ENCODE data around the gene USH1C. TPM values are rescaled to one million over a fixed set of nuclear protein-coding genes. Genes with fewer than 3 reads are reported as not detected.

Gene USH1C
- total and polyA plus RNA-seq, 2 experiments from 2014 or later: not detected

- Histone ChIP-seq H2AFZ (no peak overlapping the region), H3K79me2 (ENCODE audit: insufficient read depth) (no peaks in the 10 kb centered on the region), H3K36me3 (ENCODE audit: low read depth) (no peaks in the 10 kb centered on the region), H3K4me1 (ENCODE audit: insufficient read depth) (no peaks in the 10 kb centered on the region), H3F3A (ENCODE audit: insufficient read depth) (no peaks in the 10 kb centered on the region), H3K27ac (no peak overlapping the region), H3K4me2 (ENCODE audit: unreplicated experiment) (no peak overlapping the region), H3K4me3 (no peak overlapping the region), H4K20me1 (ENCODE audit: insufficient read depth) (no peaks in the 10 kb centered on the region), H3K27me3 (replicated peaks; ENCODE audit: insufficient read depth) (peaks cover 10% of the 10 kb centered on the region; the same call in 1 of the 2 replicates), H3K9ac (no peak overlapping the region), H3K9me2 (ENCODE audit: insufficient read depth) (no peaks in the 10 kb centered on the region), H3K9me3 (ENCODE audit: low read depth) (no peaks in the 10 kb centered on the region)
- no peak for TF ChIP-seq EZH2 (IDR thresholded peaks at IDR 0.05; ENCODE audit: insufficient read depth, poor library complexity, severe bottlenecking)
- no peak for TF ChIP-seq EZH2phosphoT487 (IDR thresholded peaks at IDR 0.05; ENCODE audit: insufficient read depth, low read depth)
- in situ Hi-C loops (cut with MboI): no loop called here
- DNase-seq: no peak
- WGBS, 2 experiments (ENCODE audit: low coverage in 1 of 2, low lambda C conversion rate in 2 of 2, missing lambda C conversion rate in 2 of 2): 69 to 70% methylated on average over 9 of the region's 9 CpGs
These were observed 17.3 kb upstream of the USH1C start for GRCh38 chr11:17561526-17561925.

- in situ Hi-C loops (cut with MboI): no loop called here
- no peaks in the 10 kb centered on the region for H4K20me1 ChIP-seq (ENCODE audit: insufficient read depth)
- H2AFZ ChIP-seq: no peak overlapping the region
- H3K4me3 ChIP-seq: no peak overlapping the region
- no peak overlapping the region for H3K9ac ChIP-seq
- 55 to 67% methylated on average over 4 of the region's 4 CpGs for WGBS, 2 experiments (ENCODE audit: low coverage in 1 of 2, low lambda C conversion rate in 2 of 2, missing lambda C conversion rate in 2 of 2)
- no peak overlapping the region for H3K4me2 ChIP-seq (ENCODE audit: unreplicated experiment)
- H3K9me2 ChIP-seq (ENCODE audit: insufficient read depth): no peaks in the 10 kb centered on the region
- no peaks in the 10 kb centered on the region for H3K79me2 ChIP-seq (ENCODE audit: insufficient read depth)
- no peaks in the 10 kb centered on the region for H3K9me3 ChIP-seq (ENCODE audit: low read depth)
- H3K27ac ChIP-seq: no peak overlapping the region
- no peak for DNase-seq
- H3F3A ChIP-seq (ENCODE audit: insufficient read depth): no peaks in the 10 kb centered on the region
- H3K27me3 ChIP-seq (replicated peaks; ENCODE audit: insufficient read depth): 0 out of 2 replicates have a peak, but pooled peaks cover 12% of the 10 kb centered on the region
- no peaks in the 10 kb centered on the region for H3K4me1 ChIP-seq (ENCODE audit: insufficient read depth)
- TF ChIP-seq EZH2phosphoT487 (IDR thresholded peaks at IDR 0.05; ENCODE audit: insufficient read depth, low read depth) (no peak), EZH2 (IDR thresholded peaks at IDR 0.05; ENCODE audit: insufficient read depth, poor library complexity, severe bottlenecking) (no peak)
- no peaks in the 10 kb centered on the region for H3K36me3 ChIP-seq (ENCODE audit: low read depth)
These were observed 16.8 kb upstream of the USH1C start for GRCh38 chr11:17561111-17561415.

DNA sequence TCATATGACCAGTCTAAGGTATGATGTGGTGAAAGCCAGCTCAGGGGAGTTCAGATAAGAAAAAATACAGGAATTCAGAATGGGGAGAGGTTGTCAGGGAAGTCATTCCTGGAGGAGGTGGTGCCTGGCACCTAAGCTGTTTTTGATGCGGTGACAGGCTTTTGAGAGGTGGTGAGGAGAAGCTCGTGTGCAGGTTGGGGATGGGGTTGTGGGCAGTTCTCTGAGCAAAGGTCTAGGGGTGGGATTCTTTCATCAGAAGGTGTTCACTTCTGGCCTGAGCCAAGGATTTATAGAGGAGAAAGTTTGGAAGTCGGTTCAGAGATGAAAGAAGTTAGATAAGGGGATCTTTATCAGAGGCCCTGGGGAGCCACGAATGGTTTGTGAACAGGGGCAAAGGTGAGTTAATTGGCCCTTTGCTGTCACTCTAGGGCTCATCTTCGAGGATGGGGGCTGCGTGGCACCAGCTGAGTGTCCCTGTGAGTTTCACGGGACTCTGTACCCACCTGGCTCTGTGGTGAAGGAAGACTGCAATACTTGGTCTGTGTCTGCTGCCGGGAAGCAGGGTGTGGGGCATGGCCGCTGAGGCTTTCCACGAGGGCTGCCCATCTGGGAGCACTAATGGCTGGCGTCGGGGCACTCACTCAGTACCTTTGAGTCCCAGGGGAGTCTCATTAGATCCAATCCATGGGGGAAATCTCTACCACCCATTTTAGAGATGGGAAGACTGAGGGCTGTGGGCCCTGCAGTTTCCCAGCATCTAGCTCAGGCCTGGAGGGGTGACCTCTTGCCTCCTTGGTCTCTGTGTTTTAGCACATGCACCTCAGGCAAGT, 16.3 kb upstream of the USH1C start:
- Histone ChIP-seq H2AFZ (no peak overlapping the region), H3K27ac (no peak overlapping the region), H3K4me1 (ENCODE audit: insufficient read depth) (no peaks in the 10 kb centered on the region), H3K9ac (no peak overlapping the region), H3K79me2 (ENCODE audit: insufficient read depth) (no peaks in the 10 kb centered on the region), H4K20me1 (ENCODE audit: insufficient read depth) (no peaks in the 10 kb centered on the region), H3K36me3 (ENCODE audit: low read depth) (no peaks in the 10 kb centered on the region), H3K27me3 (replicated peaks; ENCODE audit: insufficient read depth) (0 out of 2 replicates have a peak, but pooled peaks cover 12% of the 10 kb centered on the region), H3K9me3 (ENCODE audit: low read depth) (no peaks in the 10 kb centered on the region), H3F3A (ENCODE audit: insufficient read depth) (no peaks in the 10 kb centered on the region), H3K4me3 (no peak overlapping the region), H3K9me2 (ENCODE audit: insufficient read depth) (no peaks in the 10 kb centered on the region), H3K4me2 (ENCODE audit: unreplicated experiment) (no peak overlapping the region)
- in situ Hi-C loops (cut with MboI): no loop called here
- 22 to 23% methylated on average over 12 of the region's 12 CpGs for WGBS, 2 experiments (ENCODE audit: low coverage in 1 of 2, low lambda C conversion rate in 2 of 2, missing lambda C conversion rate in 2 of 2)
- no peak for TF ChIP-seq EZH2 (IDR thresholded peaks at IDR 0.05; ENCODE audit: insufficient read depth, poor library complexity, severe bottlenecking)
- TF ChIP-seq EZH2phosphoT487 (IDR thresholded peaks at IDR 0.05; ENCODE audit: insufficient read depth, low read depth): no peak
- DNase-seq: no peak

DNA sequence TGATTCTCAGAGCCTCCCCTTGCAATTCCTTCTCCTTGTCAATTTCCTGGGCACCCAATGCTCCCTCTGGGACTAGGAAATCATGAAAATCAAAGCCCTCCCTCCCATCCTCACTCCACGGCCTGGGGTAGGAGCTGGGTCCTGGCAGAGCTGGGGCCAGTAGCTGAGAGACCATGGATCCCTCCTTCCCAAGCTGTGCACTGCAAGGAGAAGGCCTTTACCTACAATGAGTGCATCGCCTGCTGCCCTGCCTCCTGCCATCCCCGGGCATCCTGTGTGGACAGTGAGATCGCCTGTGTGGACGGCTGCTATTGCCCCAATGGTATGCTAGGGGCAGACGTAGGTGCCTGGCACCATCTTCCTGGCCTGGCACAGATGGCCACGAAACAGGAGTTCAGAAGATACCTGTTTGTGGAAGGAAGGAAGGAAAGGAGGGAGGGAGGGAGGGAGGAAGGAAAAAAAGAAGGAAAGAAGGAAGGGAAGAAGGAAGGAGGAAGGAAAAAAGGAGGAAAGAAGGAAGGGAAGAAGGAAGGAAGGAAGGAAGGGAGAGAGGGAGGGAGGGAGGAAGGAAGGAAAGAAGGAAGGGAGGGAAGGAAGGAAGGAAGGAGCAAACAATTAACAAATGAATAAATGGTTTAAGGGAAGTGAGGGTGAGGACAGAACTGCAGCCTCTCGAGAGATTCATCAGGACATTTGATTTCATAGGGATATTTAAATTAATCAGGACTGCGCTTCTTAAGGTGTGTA, 15.3 kb upstream of the USH1C start:
- no peaks in the 10 kb centered on the region for H3K36me3 ChIP-seq (ENCODE audit: low read depth)
- H3K4me1 ChIP-seq (ENCODE audit: insufficient read depth): no peaks in the 10 kb centered on the region
- no peaks in the 10 kb centered on the region for H4K20me1 ChIP-seq (ENCODE audit: insufficient read depth)
- no peak overlapping the region for H3K9ac ChIP-seq
- no peak overlapping the region for H3K4me3 ChIP-seq
- no peak overlapping the region for H3K4me2 ChIP-seq (ENCODE audit: unreplicated experiment)
- DNase-seq: no peak
- no peaks in the 10 kb centered on the region for H3K79me2 ChIP-seq (ENCODE audit: insufficient read depth)
- TF ChIP-seq EZH2 (IDR thresholded peaks at IDR 0.05; ENCODE audit: insufficient read depth, poor library complexity, severe bottlenecking) (no peak), EZH2phosphoT487 (IDR thresholded peaks at IDR 0.05; ENCODE audit: insufficient read depth, low read depth) (no peak)
- H3K27ac ChIP-seq: no peak overlapping the region
- 50 to 55% methylated on average over 9 of the region's 9 CpGs for WGBS, 2 experiments (ENCODE audit: low coverage in 1 of 2, low lambda C conversion rate in 2 of 2, missing lambda C conversion rate in 2 of 2)
- no peak overlapping the region for H2AFZ ChIP-seq
- H3K27me3 ChIP-seq (replicated peaks; ENCODE audit: insufficient read depth): 0 out of 2 replicates have a peak, but pooled peaks cover 12% of the 10 kb centered on the region
- in situ Hi-C loops (cut with MboI): no loop called here
- H3F3A ChIP-seq (ENCODE audit: insufficient read depth): no peaks in the 10 kb centered on the region
- no peaks in the 10 kb centered on the region for H3K9me3 ChIP-seq (ENCODE audit: low read depth)
- H3K9me2 ChIP-seq (ENCODE audit: insufficient read depth): no peaks in the 10 kb centered on the region
